Stimulated activated CD4-positive, alpha-beta T cell treated with anti-CD3 and anti-CD28 coated beads, Interleukin-2, amount 100 ng/mL, for 48 hours (primary cell): ENCODE results near the gene SEPTIN5.
"Not testable (repeated sequence)": the region's sequence is repeated elsewhere in the genome, so short reads cannot be mapped to it uniquely, and the experiment has no call there.

Experiments used
- DNase-seq, 2 donors: peaks; one replicate each; pipeline ENCODE4 v3.0.0-alpha.2; 2020

The SEPTIN5 gene

DNA sequence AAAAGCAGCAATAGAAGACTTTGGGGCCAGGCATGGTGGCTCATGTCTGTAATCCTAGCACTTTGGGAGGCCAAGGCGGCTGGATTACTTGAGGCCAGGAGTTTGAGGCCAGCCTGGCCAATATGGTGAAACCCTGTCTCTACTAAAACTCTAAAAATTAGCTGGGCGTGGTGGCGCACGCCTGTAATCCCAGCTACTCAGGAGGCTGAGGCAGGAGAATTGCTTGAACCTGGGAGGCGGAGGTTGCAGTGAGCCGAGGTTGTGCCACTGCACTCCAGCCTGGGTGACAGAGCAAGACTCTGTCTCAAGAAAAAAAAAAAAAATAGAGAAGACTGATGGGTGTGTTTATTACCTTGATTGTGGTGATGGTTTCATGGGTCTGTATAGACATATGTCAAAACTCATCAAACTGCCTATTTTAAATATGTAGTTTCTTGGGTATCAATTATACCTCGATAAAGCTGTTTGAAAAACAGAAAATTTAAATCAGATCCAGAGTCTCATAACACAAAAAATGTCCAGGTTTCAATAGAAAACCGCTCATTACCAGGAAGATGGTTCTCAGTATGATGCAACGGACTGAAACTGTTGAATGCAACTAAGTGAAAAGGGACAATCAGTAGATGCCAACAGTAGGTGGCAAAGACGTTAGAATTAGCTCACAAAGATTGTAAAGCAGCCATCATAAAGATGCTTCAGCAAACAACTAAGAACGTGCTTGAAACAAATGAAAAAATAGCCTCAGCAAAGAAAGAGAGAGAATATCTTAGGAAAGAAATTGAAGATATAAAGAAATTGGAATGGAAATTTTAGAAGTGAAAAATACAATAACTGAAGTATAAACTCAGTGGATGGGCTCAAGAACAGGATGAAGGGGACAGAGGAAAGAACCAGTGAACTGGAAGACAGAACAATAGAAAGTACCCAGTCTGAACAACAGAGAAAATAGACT, 33.1 kb upstream of the SEPTIN5 start:
- no peak for DNase-seq

DNA sequence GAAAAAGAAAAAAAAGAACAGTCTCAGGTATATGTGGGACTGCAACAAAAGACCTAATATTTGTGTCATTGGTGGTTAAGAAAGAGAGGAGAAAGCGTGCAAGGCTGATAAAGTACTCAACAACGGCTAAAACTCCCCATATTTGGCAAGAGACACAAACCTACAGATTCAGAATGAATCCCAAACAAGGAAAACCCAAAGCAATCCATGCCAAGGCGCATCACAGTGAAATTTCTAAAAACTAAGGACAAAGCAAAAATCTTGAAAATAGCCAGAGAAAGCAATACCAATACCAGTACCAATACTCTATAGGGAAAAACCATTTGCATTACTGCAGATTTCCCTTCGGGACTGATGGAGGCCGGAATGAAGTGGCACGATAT, 32.4 kb upstream of the SEPTIN5 start:
- no peak for DNase-seq

DNA sequence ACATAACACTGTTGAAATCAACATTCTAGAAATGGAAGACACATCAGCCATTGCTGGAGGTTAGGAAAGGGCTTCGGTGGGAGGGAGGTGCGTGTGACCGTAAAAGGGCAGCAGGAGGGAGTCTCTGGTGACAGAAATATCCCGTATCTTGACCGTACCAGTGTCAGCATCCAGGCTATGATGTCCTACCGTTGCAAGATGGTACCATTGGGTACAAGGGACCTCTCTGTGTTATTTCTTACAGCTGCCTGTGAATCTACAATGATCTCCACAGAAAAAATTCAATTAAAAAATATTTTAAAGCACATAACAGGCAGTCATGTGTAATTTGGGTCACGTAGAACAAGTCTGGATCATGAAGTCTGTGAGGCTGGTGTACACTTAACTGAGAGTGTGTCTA, 27.4 kb upstream of the SEPTIN5 start:
- DNase-seq = no peak

DNA sequence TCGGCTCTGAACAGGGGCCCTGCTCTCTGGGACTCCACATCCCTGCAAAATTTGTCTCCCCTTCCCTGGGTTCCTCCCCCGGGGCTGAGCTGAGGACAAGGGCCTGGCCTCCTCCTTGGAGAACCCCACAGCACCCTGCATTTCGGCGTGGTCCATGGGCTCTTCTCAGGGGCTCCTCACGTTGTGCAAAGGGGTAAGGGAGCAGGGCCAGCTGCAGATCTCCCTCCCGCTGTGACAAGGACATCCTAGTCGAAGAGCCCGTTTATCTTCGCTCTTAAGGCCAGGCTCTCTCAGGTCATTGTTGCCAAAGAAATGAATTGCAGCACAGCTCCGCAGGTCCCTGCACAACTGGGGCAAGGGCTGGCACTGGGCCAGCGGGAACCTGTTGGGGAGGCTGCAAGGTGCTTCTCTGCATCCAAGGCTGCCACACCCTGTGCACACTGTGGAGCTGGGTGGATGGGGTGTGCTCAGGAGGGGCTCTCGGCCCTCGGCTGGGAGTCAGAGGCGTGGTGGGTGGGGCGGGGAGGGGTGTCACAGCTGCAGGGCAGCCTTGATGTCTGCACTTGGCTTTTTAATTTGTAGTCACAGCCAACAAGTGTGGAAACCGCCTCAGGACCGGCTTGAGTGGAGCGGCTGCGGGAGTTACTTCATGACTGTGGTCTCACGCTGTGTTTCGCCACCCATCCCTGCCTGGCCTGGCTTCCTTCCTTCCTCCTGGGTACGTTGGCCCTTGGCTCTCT, 26.6 kb upstream of the SEPTIN5 start:
- no peak for DNase-seq

DNA sequence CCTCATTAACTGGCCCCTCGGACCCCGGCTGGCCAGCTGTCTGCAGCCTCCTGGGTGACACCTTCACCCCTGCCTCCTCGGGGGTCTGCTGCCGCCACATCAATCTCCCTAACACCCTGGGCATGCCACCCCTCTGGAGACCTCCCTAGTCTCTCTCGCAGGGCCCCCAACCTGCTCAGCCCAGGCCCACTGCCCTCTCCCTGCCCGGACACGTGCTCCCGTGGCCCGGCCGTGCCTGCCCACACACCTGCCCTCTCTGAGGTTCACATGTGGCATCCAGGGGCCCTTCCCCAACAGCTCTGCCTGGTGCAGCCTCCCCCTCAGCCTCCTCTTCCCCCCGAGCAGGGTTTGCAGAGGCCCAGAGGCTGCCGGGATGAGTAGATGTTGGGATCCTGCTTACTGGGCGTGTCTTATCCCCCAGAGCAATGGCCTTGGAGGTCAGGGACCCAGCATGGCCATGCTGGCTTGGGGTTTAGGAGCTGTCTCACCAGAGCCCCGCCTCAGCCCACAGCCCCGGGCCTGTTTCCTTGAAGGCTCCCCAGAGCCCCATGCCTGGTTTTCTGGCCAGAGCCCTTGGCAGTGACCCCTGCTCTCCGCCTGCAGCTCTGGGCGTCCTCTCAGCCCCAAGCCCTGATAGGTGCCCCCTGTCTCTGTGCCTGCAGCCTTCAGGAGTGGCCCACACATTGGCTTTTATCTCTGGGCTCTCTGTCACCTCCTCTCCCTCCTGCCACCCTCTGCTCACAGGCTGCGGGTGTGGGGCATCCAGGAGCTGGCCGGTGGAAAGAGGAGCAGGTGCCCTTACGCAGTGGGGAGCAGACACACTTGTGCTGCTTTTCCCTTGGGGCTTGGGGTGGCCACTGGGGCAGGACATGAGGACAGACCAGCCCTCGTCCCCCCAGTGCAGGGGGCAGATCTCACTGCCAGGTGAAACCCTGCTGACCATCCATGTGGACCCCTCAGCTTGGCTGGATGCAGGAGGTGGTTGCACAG, 25.7 kb upstream of the SEPTIN5 start:
- DNase-seq = no peak

DNA sequence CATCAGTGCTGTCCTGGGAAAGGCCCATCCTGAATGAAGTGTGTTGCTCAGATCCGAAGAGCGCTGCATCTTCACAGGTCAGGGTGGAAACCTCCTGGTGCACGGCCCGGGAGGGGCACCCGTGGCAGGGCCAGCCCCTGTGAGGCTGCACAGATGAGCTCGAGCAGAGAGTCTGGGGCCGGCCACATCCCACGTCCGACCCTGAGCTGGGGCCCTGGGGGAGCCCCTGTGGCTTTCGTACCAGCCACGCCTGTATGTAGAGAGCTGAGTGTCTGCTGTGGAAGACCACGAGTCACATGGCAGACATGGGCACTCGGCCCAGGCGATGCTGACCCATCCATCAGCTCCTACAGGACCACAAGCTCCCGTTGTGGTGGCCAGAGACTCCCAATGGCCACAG, 24.9 kb upstream of the SEPTIN5 start:
- DNase-seq = no peak

DNA sequence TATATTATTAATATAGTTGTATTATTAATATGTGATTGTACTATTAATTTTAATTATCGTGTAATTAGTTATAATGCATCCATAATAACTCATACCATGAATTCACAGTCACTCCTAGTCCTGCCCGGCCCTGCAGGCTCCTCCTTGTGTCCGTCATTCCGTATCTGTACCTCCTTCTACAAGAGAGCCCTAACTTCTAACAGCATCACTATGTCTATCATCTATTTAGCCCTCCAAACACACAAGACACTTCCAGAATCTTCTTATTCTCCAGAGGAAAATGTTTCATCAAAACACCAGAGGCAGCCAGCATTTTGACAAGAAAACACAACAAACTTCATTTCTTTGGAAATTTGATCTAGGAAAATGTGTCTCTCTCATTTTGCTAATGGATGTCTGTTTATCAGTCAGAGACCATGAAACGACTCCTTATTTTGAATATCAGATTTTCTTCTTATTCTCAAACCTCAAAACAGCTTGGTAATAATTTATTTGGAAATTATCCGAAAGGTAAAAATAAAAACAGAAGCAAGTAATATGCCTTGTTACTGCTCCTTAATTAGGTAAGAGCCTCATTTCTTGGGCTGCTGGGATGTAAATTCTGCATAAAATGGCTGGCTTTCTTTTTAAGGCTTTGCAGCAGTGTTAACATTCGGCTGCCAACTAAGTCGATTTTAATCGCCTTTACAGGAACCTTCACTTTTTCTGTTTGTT, 23.1 kb upstream of the SEPTIN5 start:
- DNase-seq = no peak

DNA sequence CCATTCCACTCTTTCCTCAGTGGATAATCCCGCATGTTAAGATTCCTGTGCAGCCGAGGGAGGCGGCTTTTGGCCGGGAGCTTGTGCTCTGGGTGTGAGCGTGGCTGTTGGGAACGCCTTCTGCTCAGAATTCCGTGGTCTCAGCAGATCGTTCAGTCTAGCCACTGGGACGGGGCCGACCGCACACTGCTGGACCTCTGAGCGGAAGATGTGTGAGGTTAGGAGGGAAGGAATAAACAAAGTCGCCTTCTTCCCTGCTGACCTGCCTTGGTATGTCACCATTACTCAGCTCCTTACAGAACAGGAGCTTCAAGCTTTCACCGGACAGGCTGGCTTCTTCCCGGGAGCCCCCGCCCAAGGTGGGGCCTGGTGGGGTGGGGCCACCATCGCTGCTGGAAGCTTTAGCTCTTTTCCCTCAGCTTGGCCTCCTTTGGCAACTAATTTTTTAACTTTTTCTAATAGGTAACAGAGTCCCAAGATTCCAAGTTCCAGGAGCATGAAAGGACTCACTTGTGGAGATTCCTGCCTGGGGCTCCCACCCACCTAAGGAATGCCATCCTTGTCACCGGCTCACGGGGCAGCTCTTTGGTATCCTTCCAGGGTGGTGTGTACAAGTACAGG, 22.5 kb upstream of the SEPTIN5 start:
- no peak for DNase-seq

DNA sequence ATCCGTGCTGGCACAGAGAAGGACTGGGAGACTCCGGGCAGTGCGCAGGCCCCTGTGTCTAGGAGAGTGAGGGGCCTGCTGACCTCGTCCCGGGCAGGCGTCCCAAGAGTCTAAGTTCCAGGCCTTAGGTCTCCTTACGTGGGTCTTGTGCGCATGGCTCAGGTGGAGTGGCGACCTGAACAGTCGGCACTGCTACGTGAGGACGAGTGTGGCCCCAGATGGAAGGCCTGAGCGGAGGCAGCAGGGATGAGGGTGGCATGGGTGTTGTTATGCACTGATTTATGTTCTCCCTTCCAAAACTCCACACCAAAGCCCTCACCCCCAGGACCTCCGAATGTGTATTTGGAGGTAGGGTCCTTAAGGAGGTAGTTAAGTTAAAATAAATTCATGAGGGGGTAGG, 20.7 kb upstream of the SEPTIN5 start:
- no peak for DNase-seq

DNA sequence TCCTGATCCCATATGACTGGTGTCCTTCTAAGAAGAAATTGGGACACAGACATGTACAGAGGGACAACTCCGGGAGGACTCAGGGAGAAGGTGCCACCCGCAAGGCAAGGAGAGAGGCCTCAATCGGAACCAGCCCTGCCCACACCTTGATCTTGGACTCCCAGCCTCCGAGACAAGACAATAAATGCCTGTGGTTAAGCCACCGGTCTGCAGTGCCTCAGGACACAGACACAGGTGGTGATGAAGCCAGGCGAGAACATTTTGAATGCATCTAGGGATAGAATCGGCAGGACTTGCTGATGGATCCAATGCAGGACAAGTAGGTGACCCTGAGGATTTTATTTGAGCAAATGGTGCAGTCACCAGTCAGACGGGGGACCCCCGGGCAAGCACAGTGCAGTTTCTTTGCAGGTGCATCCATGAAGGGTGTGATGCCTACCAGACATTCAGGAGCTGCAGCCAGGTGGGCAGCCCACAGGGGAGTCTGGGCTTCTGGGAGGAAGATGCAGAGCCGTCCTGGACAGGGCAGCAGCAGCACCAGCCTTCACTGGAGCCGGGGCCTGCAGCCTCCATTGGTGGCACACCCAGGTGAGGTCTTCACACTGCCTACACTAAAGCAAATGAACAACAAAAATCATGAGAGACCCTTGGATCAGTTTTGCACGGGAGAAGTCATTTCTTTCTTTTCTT, 20.2 kb upstream of the SEPTIN5 start:
- DNase-seq = no peak

DNA sequence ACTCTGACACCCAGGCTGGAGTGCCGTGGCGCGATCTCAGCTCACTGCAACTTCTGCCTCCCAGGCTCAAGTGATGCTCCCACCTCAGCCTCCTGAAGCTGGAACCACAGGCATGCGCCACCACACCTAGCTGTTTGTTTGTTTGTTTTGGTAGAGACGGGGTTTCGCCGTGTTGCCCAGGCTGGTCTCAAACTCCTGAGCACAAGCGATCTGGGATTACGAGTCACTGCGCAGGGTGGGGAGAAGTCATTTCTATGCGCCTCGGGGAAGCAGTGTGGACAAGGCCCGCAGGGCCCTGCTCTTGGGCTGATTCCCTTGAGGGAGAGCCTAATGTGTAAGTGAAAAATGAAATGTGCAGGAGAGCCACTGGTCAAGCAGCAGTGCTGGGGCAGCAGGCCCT, 19.6 kb upstream of the SEPTIN5 start:
- DNase-seq = no peak

DNA sequence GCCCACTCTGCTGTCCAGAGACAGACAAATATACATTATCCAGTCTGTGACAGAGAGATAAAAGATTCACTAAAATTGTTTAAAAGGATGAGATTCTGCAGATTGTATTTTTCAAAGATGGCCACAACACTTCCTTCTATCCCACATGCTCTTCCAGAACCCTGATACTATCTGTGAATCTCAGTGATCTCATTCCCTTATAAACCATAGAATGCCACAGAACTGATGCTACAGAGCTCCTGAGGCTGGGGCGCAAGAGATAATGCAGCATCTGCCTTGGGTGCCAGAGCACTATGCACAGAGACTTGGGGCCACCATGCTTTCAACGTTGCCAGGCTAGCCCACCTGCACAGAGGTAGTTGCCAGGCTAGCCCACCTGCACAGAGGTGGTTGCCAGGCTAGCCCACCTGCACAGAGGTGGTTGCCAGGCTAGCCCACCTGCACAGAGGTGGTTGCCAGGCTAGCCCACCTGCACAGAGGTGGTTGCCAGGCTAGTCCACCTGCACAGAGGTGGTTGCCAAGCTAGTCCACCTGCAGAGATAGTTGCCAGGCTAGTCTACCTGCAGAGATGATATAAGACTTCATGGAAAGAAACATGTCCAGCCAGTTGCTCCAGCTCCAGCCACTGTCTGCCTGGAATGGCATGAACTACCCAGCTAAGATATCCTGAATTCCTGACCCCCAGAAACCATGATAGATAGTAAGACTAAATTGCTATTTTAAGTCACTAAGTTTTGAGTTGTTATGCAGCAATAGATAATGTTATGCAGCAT, 17.6 kb upstream of the SEPTIN5 start:
- no peak for DNase-seq

DNA sequence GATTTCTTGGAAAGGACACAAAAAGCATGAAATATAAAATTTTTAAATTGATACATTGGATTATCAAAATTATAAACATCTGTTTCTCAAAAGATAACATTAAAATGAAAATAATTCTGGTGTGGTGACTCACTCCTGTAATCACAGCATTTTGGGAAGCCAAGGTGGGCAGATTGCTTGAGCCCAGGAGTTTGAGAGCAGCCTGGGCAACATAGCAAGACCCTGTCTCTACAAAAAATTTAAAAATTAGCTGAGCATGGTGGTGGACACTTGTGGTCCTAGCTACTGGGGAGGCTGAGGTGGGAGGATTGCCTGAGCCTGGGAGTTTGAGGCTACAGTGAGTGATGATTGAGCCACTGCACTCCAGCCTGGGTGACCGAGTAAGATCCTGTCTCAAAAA, 16.4 kb upstream of the SEPTIN5 start:
- DNase-seq = not testable (repeated sequence)

DNA sequence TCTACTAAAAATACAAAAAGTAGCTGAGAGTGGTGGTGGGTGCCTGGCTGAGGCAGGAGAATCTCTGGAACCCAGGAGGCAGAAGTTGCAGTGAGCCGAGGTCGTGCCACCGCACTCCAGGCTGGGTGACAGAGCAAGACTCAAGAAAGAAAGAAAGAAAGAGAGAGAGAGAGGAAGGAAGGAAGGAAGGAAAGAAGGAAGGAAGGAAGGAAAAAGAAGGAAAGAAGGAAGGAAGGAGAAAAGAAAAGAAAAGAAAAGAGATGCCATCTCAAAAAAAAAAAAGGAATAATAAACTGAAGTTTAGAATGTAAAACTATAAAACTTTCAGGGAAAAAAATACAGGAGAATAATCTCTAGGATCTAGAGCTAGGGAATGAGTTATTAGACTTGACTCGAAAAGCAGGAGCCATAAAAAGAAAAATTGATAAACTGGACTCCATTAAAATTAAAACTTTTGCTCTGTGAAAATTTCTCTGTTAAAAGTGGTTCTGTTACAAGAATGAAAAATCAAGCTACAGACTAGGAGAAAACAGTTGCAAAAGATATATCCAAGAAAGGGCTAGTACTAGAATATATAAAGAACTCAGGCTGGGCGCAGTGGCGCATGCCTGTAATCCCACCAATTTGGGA, 13.4 kb upstream of the SEPTIN5 start:
- DNase-seq = no peak

DNA sequence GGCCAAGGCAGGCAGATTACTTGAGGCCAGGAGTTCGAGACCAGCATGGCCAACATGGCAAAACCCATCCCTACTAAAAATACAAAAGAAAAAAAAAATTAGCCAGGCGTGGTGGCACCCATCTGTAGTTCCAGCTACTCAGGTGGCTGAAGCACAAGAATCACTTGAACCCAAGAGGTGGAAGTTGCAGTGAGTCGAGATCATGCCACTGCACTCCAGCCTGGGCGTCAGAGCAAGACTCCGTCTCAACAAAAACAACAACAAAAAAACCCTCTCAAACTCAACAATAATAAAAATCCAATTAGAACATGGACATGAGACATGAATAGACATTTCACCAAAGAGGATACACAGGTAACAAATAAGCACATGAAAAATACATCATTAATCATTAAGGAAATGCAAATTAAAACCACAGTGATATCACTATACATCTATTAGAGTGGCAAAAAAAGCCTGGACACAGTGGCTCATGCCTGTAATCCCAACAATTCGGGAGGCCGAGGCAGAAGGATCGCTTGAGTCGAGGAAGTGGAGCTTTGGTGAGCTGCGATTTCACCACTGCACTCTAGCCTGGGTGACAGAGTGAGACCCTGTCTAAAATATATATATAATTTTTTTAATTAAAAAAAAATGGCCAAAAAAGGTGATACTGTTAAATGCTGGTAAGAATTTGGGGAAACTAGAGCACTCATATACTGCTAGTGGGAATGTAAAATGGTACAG, 12.7 kb upstream of the SEPTIN5 start:
- no peak for DNase-seq

DNA sequence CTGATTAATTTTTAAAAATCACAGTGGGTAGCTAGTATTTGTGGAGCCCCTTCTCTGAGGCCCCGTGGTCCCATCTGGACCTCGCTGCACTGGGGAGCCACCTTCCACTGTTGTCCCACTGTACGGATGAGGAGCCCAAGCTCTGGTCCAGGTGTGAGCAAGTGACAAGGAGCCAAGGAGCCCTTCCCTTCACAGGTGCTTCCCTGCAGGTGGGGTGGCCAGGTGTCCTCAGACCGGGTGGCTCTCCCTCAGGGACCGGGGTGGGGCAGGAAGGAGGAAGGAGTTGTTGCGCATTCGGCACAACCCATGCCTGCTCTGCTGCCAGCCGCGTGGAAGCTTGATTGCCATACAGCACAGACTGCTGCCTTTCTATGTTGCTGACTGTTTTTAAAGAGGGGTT, 10.4 kb upstream of the SEPTIN5 start:
- DNase-seq = no peak

DNA sequence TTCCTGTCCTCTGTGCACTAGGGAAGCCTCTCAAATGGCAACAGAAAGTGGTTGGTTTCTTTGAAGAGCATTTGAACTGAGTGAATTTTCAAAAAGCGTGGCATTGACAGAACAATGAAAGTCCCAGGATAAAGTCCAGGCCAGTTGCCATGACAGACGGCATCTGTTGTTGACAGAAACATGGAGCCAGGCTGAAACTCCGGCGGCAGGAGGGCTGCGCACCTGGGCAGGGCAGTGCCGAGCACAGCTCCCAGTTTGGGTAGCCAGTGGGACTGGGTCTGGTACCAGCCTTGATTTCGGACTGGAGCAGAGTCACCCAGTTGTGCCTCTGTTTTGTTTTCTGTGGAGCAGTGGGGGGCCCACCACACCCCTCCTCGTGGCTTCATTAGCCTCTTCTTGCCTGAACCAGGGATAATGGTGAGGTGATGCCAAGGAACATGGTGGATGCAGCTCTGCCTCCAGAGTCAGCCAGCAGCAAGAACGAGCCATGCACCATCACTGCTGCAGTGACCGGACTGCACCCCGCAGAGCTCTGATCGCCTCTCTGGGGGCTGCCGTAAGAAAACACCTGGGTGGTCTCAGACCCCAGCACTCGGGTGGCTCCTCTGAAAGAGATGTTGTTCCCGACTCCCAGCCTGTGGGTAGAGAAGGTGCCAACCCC, 9.8 kb upstream of the SEPTIN5 start:
- no peak for DNase-seq

DNA sequence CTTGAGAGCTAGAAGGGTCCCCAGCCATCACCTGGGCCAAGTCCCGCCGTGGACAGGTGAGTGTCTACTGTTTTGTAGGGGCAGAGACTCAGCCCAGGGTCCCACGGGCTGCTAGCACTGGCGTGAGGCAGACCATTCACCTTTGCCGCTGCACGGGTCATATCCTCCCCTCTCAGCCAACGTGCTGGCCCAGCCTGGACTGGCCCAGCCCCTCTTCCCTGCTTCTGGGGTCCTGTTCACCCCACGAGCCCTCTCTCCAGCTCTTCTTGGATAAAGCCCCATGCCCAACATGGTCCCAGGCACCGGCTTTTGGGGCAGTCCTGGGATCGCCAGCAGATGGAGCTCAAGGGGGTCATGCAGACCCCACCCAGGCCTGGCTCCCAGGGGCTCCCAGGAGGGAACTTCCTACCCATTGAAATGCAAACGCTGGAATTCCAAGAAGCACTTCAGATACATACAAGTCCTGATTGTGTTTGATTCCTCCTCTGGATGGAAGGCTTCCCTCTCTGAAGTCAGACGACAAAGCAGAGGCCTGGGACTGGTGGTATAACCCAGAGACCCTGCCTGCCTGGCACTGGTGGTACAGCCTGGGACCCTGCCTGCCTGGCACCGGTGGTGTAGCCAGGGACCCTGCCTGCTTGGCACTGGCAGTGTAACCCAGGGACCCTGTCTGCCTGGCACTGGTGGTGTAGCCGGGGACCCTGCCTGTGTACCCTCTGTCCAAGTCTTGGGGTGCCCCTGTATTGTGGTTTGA, 8.9 kb upstream of the SEPTIN5 start:
- DNase-seq = no peak
